B cell (primary cell): ENCODE measurements around the gene PRKN.

ENCODE experiments used
- EZH2 ChIP-seq: IDR thresholded peaks from 2 replicates; pipeline ENCODE4 v1.6.1; 2012; ENCODE audit warnings: borderline replicate concordance, low read depth, mild to moderate bottlenecking, moderate library complexity, low read length; ENCODE audit not compliant: insufficient read depth, poor library complexity, severe bottlenecking
- TF ChIP-seq, protein P1 (sequence below): fragments of 200-600 bp; IDR thresholded peaks from one replicate; pipeline ENCODE4 v1.8.0; 2022; ENCODE audit warnings: antibody characterized with exemption, mild to moderate bottlenecking

GRCh38 chr6:161946461-161946860 is 781.1 kb downstream of the PRKN start:
- TF ChIP-seq, protein P1, sequence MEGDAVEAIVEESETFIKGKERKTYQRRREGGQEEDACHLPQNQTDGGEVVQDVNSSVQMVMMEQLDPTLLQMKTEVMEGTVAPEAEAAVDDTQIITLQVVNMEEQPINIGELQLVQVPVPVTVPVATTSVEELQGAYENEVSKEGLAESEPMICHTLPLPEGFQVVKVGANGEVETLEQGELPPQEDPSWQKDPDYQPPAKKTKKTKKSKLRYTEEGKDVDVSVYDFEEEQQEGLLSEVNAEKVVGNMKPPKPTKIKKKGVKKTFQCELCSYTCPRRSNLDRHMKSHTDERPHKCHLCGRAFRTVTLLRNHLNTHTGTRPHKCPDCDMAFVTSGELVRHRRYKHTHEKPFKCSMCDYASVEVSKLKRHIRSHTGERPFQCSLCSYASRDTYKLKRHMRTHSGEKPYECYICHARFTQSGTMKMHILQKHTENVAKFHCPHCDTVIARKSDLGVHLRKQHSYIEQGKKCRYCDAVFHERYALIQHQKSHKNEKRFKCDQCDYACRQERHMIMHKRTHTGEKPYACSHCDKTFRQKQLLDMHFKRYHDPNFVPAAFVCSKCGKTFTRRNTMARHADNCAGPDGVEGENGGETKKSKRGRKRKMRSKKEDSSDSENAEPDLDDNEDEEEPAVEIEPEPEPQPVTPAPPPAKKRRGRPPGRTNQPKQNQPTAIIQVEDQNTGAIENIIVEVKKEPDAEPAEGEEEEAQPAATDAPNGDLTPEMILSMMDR: no peak
- TF ChIP-seq EZH2: no peak
